ENCODE data around the gene ZNF611.

Gene ZNF611

GRCh38 chr19:52660981-52661380 is 73.9 kb downstream of the ZNF611 start:
- no peak for TF ChIP-seq CTCF (IDR thresholded peaks at IDR 0.05; ENCODE audit: low read depth, low read length, missing control alignments)
- no peak for DNase-seq (ENCODE audit: extremely low read depth, low read depth)

GRCh38 chr19:52659013-52659412 is 75.8 kb downstream of the ZNF611 start:
- no peak overlapping the region for H3K4me3 ChIP-seq (replicated peaks; ENCODE audit: low read depth, low read length)
- no peak for TF ChIP-seq CTCF (IDR thresholded peaks at IDR 0.05; ENCODE audit: low read depth, low read length, missing control alignments)
- DNase-seq (ENCODE audit: extremely low read depth, low read depth) = no peak

More at GRCh38 chr19:52660981-52661380, 73.9 kb downstream of the ZNF611 start:
- H3K4me3 ChIP-seq (replicated peaks; ENCODE audit: low read depth, low read length) = no peak overlapping the region

- no peak overlapping the region for H3K4me3 ChIP-seq (replicated peaks; ENCODE audit: low read depth, low read length)
- TF ChIP-seq CTCF (IDR thresholded peaks at IDR 0.05; ENCODE audit: low read depth, low read length, missing control alignments) = no peak
- DNase-seq (ENCODE audit: extremely low read depth, low read depth) = no peak
Observed at GRCh38 chr19:52658595-52658994, 76.2 kb downstream of the ZNF611 start.

- no peak for DNase-seq (ENCODE audit: extremely low read depth, low read depth)
- no peak for TF ChIP-seq CTCF (IDR thresholded peaks at IDR 0.05; ENCODE audit: low read depth, low read length, missing control alignments)
- H3K4me3 ChIP-seq (replicated peaks; ENCODE audit: low read depth, low read length) = no peak overlapping the region
Observed at GRCh38 chr19:52653161-52653560, 81.7 kb downstream of the ZNF611 start.

Data from HFF-Myc (cell line).